Lower leg skin (tissue), 3 donors: ENCODE measurements around the gene ZFHX3.

ENCODE experiments used
- POLR2A ChIP-seq, 2 donors: fragments of 450-650 bp; IDR thresholded peaks; one replicate each; pipeline ENCODE4 v1.6.1; 2016 to 2017; ENCODE audit warnings: antibody characterized with exemption in 2 of 2, mild to moderate bottlenecking in 1 of 2, moderate library complexity in 1 of 2
- TF ChIP-seq, protein P1 (sequence below), 3 donors: fragments of 450-650 bp; IDR thresholded peaks; one replicate each; pipeline ENCODE4 v1.5.1; 2016; ENCODE audit warnings: antibody characterized with exemption in 3 of 3, mild to moderate bottlenecking in 3 of 3, moderate library complexity in 2 of 3

DNA sequence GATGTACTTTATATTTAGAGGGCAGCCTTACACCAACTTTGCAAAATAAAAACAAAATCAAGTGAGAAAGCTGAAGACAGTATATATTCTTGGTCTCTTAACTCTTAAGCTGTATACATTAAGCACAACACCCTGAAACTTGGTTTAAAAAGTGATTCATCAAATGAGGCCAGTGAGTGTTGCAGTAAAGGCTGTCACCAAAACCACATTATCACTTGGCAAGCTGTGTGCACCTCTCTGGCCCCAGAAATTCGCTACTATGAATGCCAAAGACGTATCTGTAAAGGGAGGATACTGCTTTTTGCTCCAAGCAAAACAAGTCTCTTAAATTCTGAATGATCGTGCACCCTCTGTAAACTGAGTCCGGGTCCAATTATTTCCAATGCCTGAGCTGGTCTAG is 163.9 kb downstream of the ZFHX3 start:
- TF ChIP-seq, protein P1, sequence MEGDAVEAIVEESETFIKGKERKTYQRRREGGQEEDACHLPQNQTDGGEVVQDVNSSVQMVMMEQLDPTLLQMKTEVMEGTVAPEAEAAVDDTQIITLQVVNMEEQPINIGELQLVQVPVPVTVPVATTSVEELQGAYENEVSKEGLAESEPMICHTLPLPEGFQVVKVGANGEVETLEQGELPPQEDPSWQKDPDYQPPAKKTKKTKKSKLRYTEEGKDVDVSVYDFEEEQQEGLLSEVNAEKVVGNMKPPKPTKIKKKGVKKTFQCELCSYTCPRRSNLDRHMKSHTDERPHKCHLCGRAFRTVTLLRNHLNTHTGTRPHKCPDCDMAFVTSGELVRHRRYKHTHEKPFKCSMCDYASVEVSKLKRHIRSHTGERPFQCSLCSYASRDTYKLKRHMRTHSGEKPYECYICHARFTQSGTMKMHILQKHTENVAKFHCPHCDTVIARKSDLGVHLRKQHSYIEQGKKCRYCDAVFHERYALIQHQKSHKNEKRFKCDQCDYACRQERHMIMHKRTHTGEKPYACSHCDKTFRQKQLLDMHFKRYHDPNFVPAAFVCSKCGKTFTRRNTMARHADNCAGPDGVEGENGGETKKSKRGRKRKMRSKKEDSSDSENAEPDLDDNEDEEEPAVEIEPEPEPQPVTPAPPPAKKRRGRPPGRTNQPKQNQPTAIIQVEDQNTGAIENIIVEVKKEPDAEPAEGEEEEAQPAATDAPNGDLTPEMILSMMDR (IDR thresholded peaks at IDR 0.05): no peak
- no peak for TF ChIP-seq POLR2A (IDR thresholded peaks at IDR 0.05)
